Measurements from ENCODE around the gene RCVRN.

Gene RCVRN

DNA sequence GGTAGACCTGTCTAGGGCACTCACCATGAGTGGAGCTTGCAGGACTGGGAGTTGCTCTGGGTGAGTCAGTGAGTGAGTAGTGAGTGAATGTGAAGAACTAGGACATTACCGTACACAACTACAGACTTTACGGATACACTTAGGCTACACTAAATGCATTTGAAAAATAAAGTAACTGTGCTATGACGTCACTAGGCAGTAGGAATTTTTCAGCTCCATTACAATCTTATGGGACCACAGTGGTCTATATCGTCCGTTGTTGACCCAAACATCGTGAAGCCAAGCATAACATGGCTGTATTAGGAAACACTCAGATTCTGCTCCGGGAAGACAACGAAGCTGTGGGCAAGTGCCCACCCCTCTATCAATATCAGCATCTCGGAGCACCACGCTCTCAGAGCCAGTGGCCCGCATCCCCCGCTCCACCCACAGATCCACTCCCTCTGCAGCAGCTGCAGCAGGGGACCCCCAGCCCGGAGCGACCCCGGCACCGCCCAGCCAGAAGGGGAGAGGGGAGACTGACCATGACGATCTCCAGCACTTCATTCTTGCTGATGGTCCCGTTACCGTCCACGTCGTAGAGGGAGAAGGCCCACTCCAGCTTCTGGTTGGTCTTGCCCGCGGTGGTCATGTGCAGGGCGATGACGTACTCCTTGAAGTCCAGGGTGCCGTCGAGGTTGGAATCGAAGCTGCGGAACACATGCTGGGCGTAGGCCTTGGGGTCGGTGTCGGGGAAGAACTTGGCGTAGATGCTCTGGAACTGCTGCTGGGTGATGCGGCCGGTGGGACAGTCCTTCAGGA lies 594 bp downstream of the RCVRN start:
- DNase-seq (ENCODE audit: low spot score), result no peak
- no peak for ATAC-seq (ENCODE audit: low read depth)
- Histone ChIP-seq H3K36me3 (ENCODE audit: low read depth) (no peaks in the 10 kb centered on the region), H3K9me3 (ENCODE audit: severe bottlenecking) (no peaks in the 10 kb centered on the region), H3K4me3 (ENCODE audit: severe bottlenecking) (no peak overlapping the region), H3K4me1 (ENCODE audit: insufficient read depth, poor library complexity, severe bottlenecking) (peaks cover 8% of the 10 kb centered on the region), H3K27me3 (ENCODE audit: insufficient read depth, poor library complexity, severe bottlenecking) (no peaks in the 10 kb centered on the region), H3K27ac (ENCODE audit: poor library complexity, severe bottlenecking) (no peak overlapping the region)
- TF ChIP-seq, protein P1, sequence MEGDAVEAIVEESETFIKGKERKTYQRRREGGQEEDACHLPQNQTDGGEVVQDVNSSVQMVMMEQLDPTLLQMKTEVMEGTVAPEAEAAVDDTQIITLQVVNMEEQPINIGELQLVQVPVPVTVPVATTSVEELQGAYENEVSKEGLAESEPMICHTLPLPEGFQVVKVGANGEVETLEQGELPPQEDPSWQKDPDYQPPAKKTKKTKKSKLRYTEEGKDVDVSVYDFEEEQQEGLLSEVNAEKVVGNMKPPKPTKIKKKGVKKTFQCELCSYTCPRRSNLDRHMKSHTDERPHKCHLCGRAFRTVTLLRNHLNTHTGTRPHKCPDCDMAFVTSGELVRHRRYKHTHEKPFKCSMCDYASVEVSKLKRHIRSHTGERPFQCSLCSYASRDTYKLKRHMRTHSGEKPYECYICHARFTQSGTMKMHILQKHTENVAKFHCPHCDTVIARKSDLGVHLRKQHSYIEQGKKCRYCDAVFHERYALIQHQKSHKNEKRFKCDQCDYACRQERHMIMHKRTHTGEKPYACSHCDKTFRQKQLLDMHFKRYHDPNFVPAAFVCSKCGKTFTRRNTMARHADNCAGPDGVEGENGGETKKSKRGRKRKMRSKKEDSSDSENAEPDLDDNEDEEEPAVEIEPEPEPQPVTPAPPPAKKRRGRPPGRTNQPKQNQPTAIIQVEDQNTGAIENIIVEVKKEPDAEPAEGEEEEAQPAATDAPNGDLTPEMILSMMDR (IDR thresholded peaks at IDR 0.05; ENCODE audit: poor library complexity, severe bottlenecking), result no peak

DNA sequence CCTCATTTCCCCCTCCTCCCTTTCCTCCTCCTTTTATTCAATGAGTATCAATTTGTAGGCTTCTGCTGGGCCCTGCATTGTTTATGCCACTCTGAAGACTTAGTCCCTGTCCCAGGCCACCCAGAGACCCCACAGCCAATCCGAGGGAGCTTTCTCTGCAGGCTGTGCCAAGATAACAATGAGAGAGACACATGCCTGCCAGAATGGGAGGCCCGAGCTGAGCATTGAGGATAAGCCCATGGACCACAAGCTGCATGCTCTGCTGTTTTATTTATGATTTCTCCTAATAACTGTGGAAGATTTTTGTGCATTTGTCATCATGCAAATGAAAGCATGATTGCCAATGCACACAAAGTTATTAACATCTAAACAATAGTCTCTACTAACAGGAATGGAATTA lies 3.0 kb downstream of the RCVRN start:
- Histone ChIP-seq H3K36me3 (ENCODE audit: low read depth) (no peaks in the 10 kb centered on the region), H3K4me3 (ENCODE audit: severe bottlenecking) (no peak overlapping the region), H3K27ac (ENCODE audit: poor library complexity, severe bottlenecking) (no peak overlapping the region), H3K9me3 (ENCODE audit: severe bottlenecking) (no peaks in the 10 kb centered on the region), H3K27me3 (ENCODE audit: insufficient read depth, poor library complexity, severe bottlenecking) (no peaks in the 10 kb centered on the region), H3K4me1 (ENCODE audit: insufficient read depth, poor library complexity, severe bottlenecking) (peaks cover 8% of the 10 kb centered on the region)
- no peak for DNase-seq (ENCODE audit: low spot score)
- TF ChIP-seq, protein P1 (IDR thresholded peaks at IDR 0.05; ENCODE audit: poor library complexity, severe bottlenecking), result no peak
- no peak for ATAC-seq (ENCODE audit: low read depth)

DNA sequence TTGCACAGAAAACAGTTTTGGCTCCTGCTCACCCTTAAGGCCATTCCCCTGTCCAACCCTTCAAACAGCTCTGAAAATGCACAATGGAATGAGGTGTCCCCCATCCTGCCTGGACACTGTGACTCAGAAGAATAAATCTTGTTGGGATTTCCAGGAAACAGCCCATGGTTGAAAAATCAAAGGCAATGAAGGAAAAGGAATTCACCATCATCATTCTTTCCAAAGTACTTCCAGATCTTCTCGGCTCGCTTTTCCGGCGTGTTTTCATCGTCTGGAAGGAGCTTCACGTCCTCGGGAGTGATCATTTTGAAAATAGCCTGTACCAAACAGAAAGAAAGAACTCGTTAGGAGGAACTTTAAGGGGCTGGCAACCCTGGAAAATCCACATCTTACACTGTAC lies 4.3 kb downstream of the RCVRN start:
- H3K27ac ChIP-seq (ENCODE audit: poor library complexity, severe bottlenecking), result peak overlapping the region; percentile 5
- no peaks in the 10 kb centered on the region for H3K9me3 ChIP-seq (ENCODE audit: severe bottlenecking)
- no peaks in the 10 kb centered on the region for H3K27me3 ChIP-seq (ENCODE audit: insufficient read depth, poor library complexity, severe bottlenecking)
- TF ChIP-seq, protein P1 (IDR thresholded peaks at IDR 0.05; ENCODE audit: poor library complexity, severe bottlenecking), result no peak
- no peak overlapping the region for H3K4me3 ChIP-seq (ENCODE audit: severe bottlenecking)
- H3K4me1 ChIP-seq (ENCODE audit: insufficient read depth, poor library complexity, severe bottlenecking), result peaks cover 8% of the 10 kb centered on the region
- peak; percentile 77; the same call in 2 of the 3 replicates for ATAC-seq (ENCODE audit: low read depth)
- DNase-seq (ENCODE audit: low spot score), result no peak
- H3K36me3 ChIP-seq (ENCODE audit: low read depth), result no peaks in the 10 kb centered on the region

DNA sequence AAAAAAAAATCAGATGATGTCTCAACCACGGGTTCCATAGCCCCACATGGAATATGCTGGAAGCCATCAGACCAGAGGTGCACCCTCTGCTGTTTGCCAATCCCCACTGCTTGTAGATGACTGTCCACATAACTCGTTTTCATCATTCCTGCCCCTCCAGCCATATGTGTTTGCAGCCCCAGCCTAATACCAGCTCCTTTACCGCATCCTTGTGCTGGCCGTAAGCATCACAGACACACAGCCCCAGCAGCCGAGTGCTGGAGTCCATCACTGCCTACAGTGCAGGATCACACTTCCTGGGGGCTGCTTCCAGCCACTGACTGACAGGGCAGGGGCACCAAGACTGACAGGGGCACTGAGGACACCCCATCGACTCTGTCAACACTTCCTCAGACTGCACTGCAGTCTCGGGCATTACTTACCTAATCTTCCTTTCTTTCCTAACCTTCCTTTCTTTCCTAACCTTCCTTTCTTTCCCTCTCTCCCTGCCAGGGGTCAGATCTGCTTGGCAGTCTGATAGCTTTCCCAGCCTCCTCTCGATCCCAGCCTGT lies 5.0 kb downstream of the RCVRN start:
- TF ChIP-seq, protein P1 (IDR thresholded peaks at IDR 0.05; ENCODE audit: poor library complexity, severe bottlenecking), result no peak
- ATAC-seq (ENCODE audit: low read depth) (no peak), DNase-seq (ENCODE audit: low spot score) (no peak)
- Histone ChIP-seq H3K4me3 (ENCODE audit: severe bottlenecking) (no peak overlapping the region), H3K36me3 (ENCODE audit: low read depth) (no peaks in the 10 kb centered on the region), H3K27ac (ENCODE audit: poor library complexity, severe bottlenecking) (peak overlapping the region; percentile 5), H3K9me3 (ENCODE audit: severe bottlenecking) (no peaks in the 10 kb centered on the region), H3K27me3 (ENCODE audit: insufficient read depth, poor library complexity, severe bottlenecking) (no peaks in the 10 kb centered on the region), H3K4me1 (ENCODE audit: insufficient read depth, poor library complexity, severe bottlenecking) (peaks cover 8% of the 10 kb centered on the region)

Data from RWPE2 (cell line).